Measurements from ENCODE around the gene RGL1. TPM values are rescaled to one million over a fixed set of nuclear protein-coding genes. Genes with fewer than 3 reads are reported as not detected.

Gene RGL1
- total RNA-seq (10 to 100 TPM in 3 of 5 donors, 1 to 10 TPM in 1, under 1 TPM in 1; 0.58 to 22.2 (median 13.4) TPM), polyA plus RNA-seq (1 to 10 TPM; 2.0 to 8.7 (median 8.2) TPM)
- long read RNA-seq, donor 1, result 0 reads
- long read RNA-seq, donor 2, full-length matches to known transcripts, result 1 of 1 reads
- long read RNA-seq, donor 2, partial matches to known transcripts, result 0 of 1 reads
- long read RNA-seq, donor 2, other reads (novel, unspliced or antisense), result 0 of 1 reads
- long read RNA-seq, donor 3, full-length matches to known transcripts, result 1 of 1 reads
- long read RNA-seq, donor 3, partial matches to known transcripts, result 0 of 1 reads
- long read RNA-seq, donor 3, other reads (novel, unspliced or antisense), result 0 of 1 reads
- long read RNA-seq, donor 4, result 0 reads
- long read RNA-seq, donor 5, full-length matches to known transcripts, result 2 of 2 reads
- long read RNA-seq, donor 5, partial matches to known transcripts, result 0 of 2 reads
- long read RNA-seq, donor 5, other reads (novel, unspliced or antisense), result 0 of 2 reads
- long read RNA-seq, donor 6, result 0 reads
- long read RNA-seq, donor 7, full-length matches to known transcripts, result 2 of 2 reads
- long read RNA-seq, donor 7, partial matches to known transcripts, result 0 of 2 reads
- long read RNA-seq, donor 7, other reads (novel, unspliced or antisense), result 0 of 2 reads
- long read RNA-seq, donor 8, full-length matches to known transcripts, result 2 of 8 reads
- long read RNA-seq, donor 8, partial matches to known transcripts, result 6 of 8 reads
- long read RNA-seq, donor 8, other reads (novel, unspliced or antisense), result 0 of 8 reads
- long read RNA-seq, donor 9, full-length matches to known transcripts, result 1 of 1 reads
- long read RNA-seq, donor 9, partial matches to known transcripts, result 0 of 1 reads
- long read RNA-seq, donor 9, other reads (novel, unspliced or antisense), result 0 of 1 reads
- long read RNA-seq, donor 10, full-length matches to known transcripts, result 1 of 1 reads
- long read RNA-seq, donor 10, partial matches to known transcripts, result 0 of 1 reads
- long read RNA-seq, donor 10, other reads (novel, unspliced or antisense), result 0 of 1 reads

GRCh38 chr1:183804916-183805841, at the start of gene RGL1:
Gene RGL1 (plus strand): TSS chr1:183805120. CDS start chr1:183805298, 178 bp downstream.
- Histone ChIP-seq H3K4me1 (peaks cover 0 to 45% (median 21%) of the 10 kb centered on the region in 4 donors), H3K4me3 (peak within 1 kb of the TSS; percentile 54 to 63 (median 57)), H3K36me3 (no peaks in the 10 kb centered on the region), H3K9me3 (peaks cover 0 to 11% (median 5%) of the 10 kb centered on the region in 4 donors), H3K27me3 (peaks cover 0 to 4% (median 0%) of the 10 kb centered on the region in 3 donors), H3K27ac (peak within 1 kb of the TSS; percentile 67 to 87 (median 83))
- TF ChIP-seq POLR2A (IDR thresholded peaks at IDR 0.05) (no peak), POLR2AphosphoS5 (IDR thresholded peaks at IDR 0.05) (peak; percentile 44 to 80 (median 78))
- peak; percentile 46 to 93 for DNase-seq
- intact Hi-C loops (cut with DNase I; ENCODE audit: low total_unique reads), result no loop called here
- WGBS, 5 donors, result 1 to 4% (median 1%) methylated on average over 36 to 58 of the region's 58 CpGs

DNA sequence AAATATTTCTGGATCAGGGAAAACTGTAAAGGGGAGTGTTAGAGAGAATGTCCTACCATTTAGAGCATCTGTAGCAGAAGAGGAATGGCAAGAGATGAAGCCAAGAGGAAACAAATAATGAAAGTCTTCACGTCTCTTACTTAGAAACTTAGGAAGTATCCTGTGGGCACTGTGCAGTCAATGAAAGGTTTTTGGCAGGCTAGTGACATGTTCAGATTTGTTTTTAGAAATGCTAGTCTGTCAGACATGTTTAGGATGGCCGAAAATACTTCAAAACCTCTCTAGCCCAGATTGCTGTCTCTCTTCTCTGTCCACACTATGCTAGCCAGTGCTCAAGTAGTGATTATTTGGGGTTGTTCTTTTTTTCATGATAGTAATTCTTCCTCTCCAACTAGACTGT, 48.6 kb upstream of the RGL1 start:
- no peaks in the 10 kb centered on the region for H3K4me1 ChIP-seq
- DNase-seq, result no peak
- TF ChIP-seq EP300 (IDR thresholded peaks at IDR 0.05), result no peak
- TF ChIP-seq POLR2AphosphoS5 (IDR thresholded peaks at IDR 0.05), result no peak
- TF ChIP-seq POLR2A (IDR thresholded peaks at IDR 0.05), result no peak
- TF ChIP-seq CTCF (IDR thresholded peaks at IDR 0.05), result no peak
- no peaks in the 10 kb centered on the region for H3K27me3 ChIP-seq
- no peak overlapping the region for H3K27ac ChIP-seq
- H3K36me3 ChIP-seq, result no peaks in the 10 kb centered on the region
- WGBS, 5 donors, result 74 to 94% (median 85%) methylated on average over 2 of the region's 2 CpGs
- intact Hi-C loops (cut with DNase I; ENCODE audit: low total_unique reads), result no loop called here
- H3K9me3 ChIP-seq, result peaks cover 0 to 8% (median 2%) of the 10 kb centered on the region in 4 donors
- no peak overlapping the region for H3K4me3 ChIP-seq

- intact Hi-C loops (cut with DNase I; ENCODE audit: low total_unique reads), result no loop called here
- Histone ChIP-seq H3K4me1 (no peaks in the 10 kb centered on the region), H3K36me3 (no peaks in the 10 kb centered on the region), H3K4me3 (no peak overlapping the region), H3K27ac (no peak overlapping the region), H3K9me3 (peaks cover 0 to 8% (median under 1%) of the 10 kb centered on the region in 4 donors), H3K27me3 (no peaks in the 10 kb centered on the region)
- WGBS, 5 donors, result 60 to 82% (median 78%) methylated on average over 4 of the region's 4 CpGs
- TF ChIP-seq POLR2A (IDR thresholded peaks at IDR 0.05) (no peak), EP300 (IDR thresholded peaks at IDR 0.05) (no peak), POLR2AphosphoS5 (IDR thresholded peaks at IDR 0.05) (no peak), CTCF (IDR thresholded peaks at IDR 0.05) (no peak)
- DNase-seq, result no peak
Measured at GRCh38 chr1:183757061-183757460, 47.9 kb upstream of the RGL1 start.

DNA sequence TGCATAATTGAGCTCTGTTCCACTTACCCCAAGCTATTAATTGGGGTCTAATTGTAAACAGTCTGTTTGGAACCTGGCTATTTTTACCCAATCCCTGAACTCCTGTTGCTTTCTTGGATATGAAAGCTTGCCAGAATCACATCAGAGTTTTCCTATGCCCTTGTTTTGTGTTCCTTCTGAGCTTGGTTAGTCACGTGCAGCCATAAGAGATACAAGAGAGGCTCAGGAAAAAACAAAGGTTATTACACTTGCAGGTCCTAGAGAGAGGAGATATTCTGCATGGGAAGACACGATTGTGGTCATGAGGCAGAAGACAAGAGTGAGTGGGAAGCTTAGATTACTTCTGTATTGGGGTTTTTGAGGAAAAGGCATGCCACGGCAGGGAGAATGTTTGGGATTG, 46.0 kb upstream of the RGL1 start:
- Histone ChIP-seq H3K4me1 (no peaks in the 10 kb centered on the region), H3K4me3 (no peak overlapping the region), H3K27ac (no peak overlapping the region), H3K36me3 (no peaks in the 10 kb centered on the region), H3K27me3 (no peaks in the 10 kb centered on the region), H3K9me3 (peaks cover 0 to 21% (median 6%) of the 10 kb centered on the region in 4 donors)
- intact Hi-C loops (cut with DNase I; ENCODE audit: low total_unique reads), result no loop called here
- no peak for DNase-seq
- WGBS, 5 donors, result 46 to 65% (median 57%) methylated on average over 3 of the region's 3 CpGs
- no peak for TF ChIP-seq EP300 (IDR thresholded peaks at IDR 0.05)
- TF ChIP-seq POLR2AphosphoS5 (IDR thresholded peaks at IDR 0.05), result no peak
- TF ChIP-seq CTCF (IDR thresholded peaks at IDR 0.05), result no peak
- no peak for TF ChIP-seq POLR2A (IDR thresholded peaks at IDR 0.05)
